GM12891 (cell line): Measurements from ENCODE around the gene DHX16.

Experiments
- DNase-seq: peaks from one replicate; pipeline ENCODE4 v3.0.0; 2011; ENCODE audit warnings: low spot score; ENCODE audit not compliant: insufficient read length
- FAIRE-seq: peaks from 2 replicates; lab custom pipeline; 2011; peaks lifted over from hg19 to GRCh38; lab: Jason Lieb, UNC
- PAX5 ChIP-seq: IDR thresholded peaks from 2 replicates; pipeline ENCODE4 v1.6.1; 2011; ENCODE audit warnings: low read length, moderate library complexity, mild to moderate bottlenecking; ENCODE audit not compliant: insufficient read depth, severe bottlenecking
- POLR2A ChIP-seq: IDR thresholded peaks from 2 replicates; pipeline ENCODE4 v1.6.1; 2011; ENCODE audit warnings: low read depth, low read length, control low read depth
- POLR2AphosphoS5 ChIP-seq: IDR thresholded peaks from 2 replicates; pipeline ENCODE4 v1.6.1; 2011; ENCODE audit warnings: low read depth, low read length, control low read depth
- POU2F2 ChIP-seq: IDR thresholded peaks from 2 replicates; pipeline ENCODE4 v1.6.1; 2011; ENCODE audit warnings: low read depth, mild to moderate bottlenecking, control low read depth, low read length, moderate library complexity
- SPI1 ChIP-seq: IDR thresholded peaks from 2 replicates; pipeline ENCODE4 v1.6.1; 2011; ENCODE audit warnings: low read depth, low read length, control low read depth
- TAF1 ChIP-seq: IDR thresholded peaks from 2 replicates; pipeline ENCODE4 v1.6.1; 2011; ENCODE audit warnings: low read depth, low read length, control low read depth

DHX16 gene

DNA sequence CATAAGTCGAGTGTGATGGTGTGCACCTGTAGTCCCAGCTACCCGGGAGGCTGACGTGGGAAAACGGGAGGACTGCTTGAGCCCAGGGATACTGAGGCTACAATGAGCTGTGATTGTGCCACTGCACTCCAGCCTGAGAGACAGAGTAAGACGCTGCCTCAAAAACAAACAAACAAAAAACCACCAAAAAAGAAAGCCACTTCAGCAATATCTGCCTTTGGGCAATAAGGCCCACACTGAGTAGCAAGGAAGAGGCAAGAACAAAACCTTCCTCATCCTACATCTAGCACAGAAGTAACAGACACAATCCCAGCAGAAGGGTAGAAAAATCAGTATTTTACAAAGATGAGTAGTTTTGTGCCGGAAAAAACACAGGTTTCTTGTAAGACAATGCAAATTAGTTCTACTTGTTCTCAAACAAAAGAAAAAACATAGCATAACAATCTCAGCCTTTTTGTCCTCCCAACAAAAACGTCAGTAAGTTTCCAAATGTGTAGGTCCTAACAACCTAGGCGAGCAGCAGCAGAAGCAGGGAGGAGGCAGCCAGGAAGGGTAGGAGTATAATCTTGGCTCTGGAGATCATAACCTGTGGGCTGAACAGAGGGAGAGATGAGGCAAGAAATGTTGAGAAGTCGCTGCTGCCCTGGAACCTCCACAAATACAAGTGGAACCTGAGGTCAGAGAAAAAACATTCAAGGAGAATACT lies 61.5 kb downstream of the DHX16 start:
- DNase-seq: no peak
- FAIRE-seq: no peak
- TF ChIP-seq PAX5: no peak
- no peak for TF ChIP-seq POLR2A
- no peak for TF ChIP-seq SPI1

DNA sequence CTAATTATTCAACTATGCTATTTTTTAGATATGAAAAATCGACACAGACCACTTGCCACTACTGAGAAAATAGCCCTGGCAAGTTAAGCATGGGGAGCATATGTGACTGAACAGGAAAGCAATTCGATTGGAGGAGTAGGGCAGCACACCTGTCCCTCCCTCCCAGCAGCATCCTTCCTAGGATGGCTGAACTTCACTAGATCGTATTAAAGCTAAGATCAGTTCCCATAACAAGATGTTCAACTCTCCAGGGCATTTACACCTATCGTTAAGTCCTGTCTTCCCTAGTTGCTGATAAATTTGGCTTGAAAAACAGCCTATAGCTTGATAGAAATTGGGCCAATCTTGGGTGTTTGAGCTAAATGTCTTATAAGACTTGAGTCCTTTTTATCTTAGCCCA lies 62.7 kb downstream of the DHX16 start:
- TF ChIP-seq SPI1 (no peak), PAX5 (no peak), TAF1 (no peak), POU2F2 (no peak), POLR2A (no peak), POLR2AphosphoS5 (no peak)
- no peak for FAIRE-seq

DNA sequence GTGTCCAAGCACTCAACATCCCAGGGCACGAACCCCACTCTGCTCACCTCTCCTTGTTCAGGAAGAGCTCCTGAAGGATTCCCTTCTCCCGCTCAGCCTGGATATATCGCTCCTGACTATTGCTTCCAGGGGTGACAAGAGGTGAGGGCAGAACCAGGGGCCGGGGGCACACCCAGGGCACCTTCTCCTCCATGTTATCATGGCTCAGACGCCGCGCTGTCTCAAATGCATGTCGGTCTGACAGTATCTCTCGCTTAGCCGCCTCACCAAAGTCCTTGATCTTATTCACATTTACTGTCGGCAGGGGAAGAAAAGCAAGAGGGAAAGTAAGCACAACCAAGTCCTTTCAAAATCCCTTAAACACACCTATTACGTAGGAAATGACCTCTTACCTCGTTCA lies 68.8 kb downstream of the DHX16 start:
- no peak for TF ChIP-seq TAF1
- no peak for TF ChIP-seq POLR2AphosphoS5
- TF ChIP-seq PAX5: no peak
- no peak for TF ChIP-seq POLR2A
- FAIRE-seq (no peak), DNase-seq (no peak)

More for the DNA sequence above, 62.7 kb downstream of the DHX16 start:
- no peak for DNase-seq
